Lung (tissue), 12 donors: ENCODE results near the gene MLST8. TPM values are rescaled to one million over a fixed set of nuclear protein-coding genes. Genes with fewer than 3 reads are reported as not detected.

Experiments
- ATAC-seq: fragments of 200-7000 bp; cut with Tn5 transposase; one replicate; pipeline ENCODE4 v1.9.1; 2020; ENCODE audit warnings: moderate number of reproducible peaks; ENCODE audit not compliant: insufficient read depth, low FRiP score
- DNase-seq, 3 donors: peaks; one replicate each; pipeline ENCODE4 v3.0.0-alpha.2; 2013 to 2017
- H3K27ac ChIP-seq, 2 donors: one replicate each; pipeline ENCODE4 v1.5.1; 2013; ENCODE audit warnings: mild to moderate bottlenecking in 2 of 2, moderate library complexity in 2 of 2, control low read depth in 1 of 2, inconsistent platforms in 1 of 2, low read depth in 1 of 2, low read length in 1 of 2
- H3K27me3 ChIP-seq, 3 donors: one replicate each; pipeline ENCODE4 v1.5.1; 2013; ENCODE audit warnings: low read length in 2 of 3; ENCODE audit not compliant: control insufficient read depth in 3 of 3, insufficient read depth in 3 of 3
- H3K36me3 ChIP-seq, 4 donors: one replicate each; pipeline ENCODE4 v1.5.1; 2013; ENCODE audit warnings: low read length in 4 of 4, mild to moderate bottlenecking in 1 of 4, moderate library complexity in 1 of 4; ENCODE audit not compliant: control insufficient read depth in 4 of 4, insufficient read depth in 4 of 4
- H3K4me1 ChIP-seq, 5 donors: one replicate each; pipeline ENCODE4 v1.5.1; 2013; ENCODE audit warnings: low read length in 5 of 5, mild to moderate bottlenecking in 2 of 5, moderate library complexity in 1 of 5; ENCODE audit not compliant: control insufficient read depth in 5 of 5, insufficient read depth in 5 of 5
- H3K4me3 ChIP-seq: one replicate; pipeline ENCODE4 v1.5.1; 2013; ENCODE audit warnings: mild to moderate bottlenecking, control low read depth, moderate library complexity
- H3K9ac ChIP-seq, 2 donors: one replicate each; pipeline ENCODE4 v1.5.1; 2013; ENCODE audit warnings: low read length in 2 of 2, control low read depth in 1 of 2; ENCODE audit not compliant: insufficient read depth in 1 of 2
- H3K9me3 ChIP-seq, 4 donors: one replicate each; pipeline ENCODE4 v1.5.1; 2013; ENCODE audit warnings: low read length in 3 of 4, mild to moderate bottlenecking in 1 of 4, moderate library complexity in 1 of 4; ENCODE audit not compliant: control insufficient read depth in 4 of 4, insufficient read depth in 3 of 4
- WGBS, 2 donors: extraction: QIAGEN DNeasy Blood & Tissue Kit; methylation state at CpG; one replicate each; pipeline ENCODE4 v1.1.7; 2013; 5-methylcytosine and 5-hydroxymethylcytosine counted together
- polyA plus RNA-seq, 2 donors: library from polyadenylated mRNA; stranded (reverse); fragments of 200-250 nt; gene quantifications; one replicate each; pipeline ENCODE4 v1.2.1, GENCODE V29; 2013
- total RNA-seq, 2 donors: library from RNA; depleted of rRNA in 1 of 2; stranded (reverse); fragments of >200 nt in 1 of 2; gene quantifications; one replicate each; pipeline ENCODE4 v1.2.1, GENCODE V29; 2014 to 2021
- TF ChIP-seq, protein P1 (sequence below): IDR thresholded peaks from 2 replicates; pipeline ENCODE4 v1.5.1; 2012; ENCODE audit warnings: mild to moderate bottlenecking; ENCODE audit errors: control extremely low read depth, extremely low read depth
- donor health status: control.
- donor health status: control.
- donor health status: Bipolar disorder and iron deficiency.
- donor health status: healthy.
- donor health status: DM: yes; HTN: yes; CAD: no.

MLST8 gene
- total and polyA plus RNA-seq, 4 donors: 17.2 to 48.9 (median 41.2) TPM

DNA sequence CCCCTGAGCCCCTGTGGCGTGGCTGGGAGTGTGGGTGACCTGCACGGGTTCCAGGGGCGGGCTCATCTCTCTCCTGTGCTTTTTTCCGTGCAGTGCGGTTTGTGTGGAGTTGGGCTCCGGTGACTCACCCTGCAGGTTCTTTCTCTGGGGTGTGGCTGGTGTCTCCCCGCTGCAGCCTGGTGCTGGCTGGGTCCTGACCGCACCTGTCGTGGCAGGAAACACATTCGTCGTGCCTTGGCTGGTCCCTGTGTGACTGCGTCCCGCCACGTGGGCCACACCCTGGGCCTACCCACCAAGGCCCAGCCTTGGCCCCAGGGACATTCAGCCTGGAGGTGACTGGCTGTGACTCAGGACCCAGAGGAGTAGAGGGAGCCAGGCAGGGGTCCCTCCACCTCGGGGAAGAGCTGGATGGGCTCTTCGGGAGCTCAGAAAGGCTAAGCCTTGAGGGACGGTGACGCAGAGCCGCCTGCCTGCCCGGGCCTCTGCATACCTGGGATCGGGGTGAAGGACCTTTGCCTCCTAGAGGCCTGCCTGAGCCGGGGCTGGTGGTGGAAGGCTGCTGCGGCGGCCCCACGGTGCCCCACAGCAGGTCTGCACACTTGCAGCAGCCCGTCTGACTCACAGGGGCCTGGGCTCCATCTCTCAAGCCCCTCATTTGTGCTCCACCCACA lies 41.9 kb upstream of the MLST8 start:
- Histone ChIP-seq H3K27ac (no peak overlapping the region), H3K27me3 (no peaks in the 10 kb centered on the region), H3K9ac (no peak overlapping the region), H3K4me1 (peaks cover 0 to 23% (median 11%) of the 10 kb centered on the region in 5 donors), H3K9me3 (no peaks in the 10 kb centered on the region), H3K4me3 (no peak overlapping the region), H3K36me3 (peaks cover 0 to 21% (median 2%) of the 10 kb centered on the region in 4 donors)
- DNase-seq (no peak), ATAC-seq (no peak)
- 93 to 96% methylated on average over 23 to 26 of the region's 26 CpGs for WGBS, 2 donors
- TF ChIP-seq, protein P1, sequence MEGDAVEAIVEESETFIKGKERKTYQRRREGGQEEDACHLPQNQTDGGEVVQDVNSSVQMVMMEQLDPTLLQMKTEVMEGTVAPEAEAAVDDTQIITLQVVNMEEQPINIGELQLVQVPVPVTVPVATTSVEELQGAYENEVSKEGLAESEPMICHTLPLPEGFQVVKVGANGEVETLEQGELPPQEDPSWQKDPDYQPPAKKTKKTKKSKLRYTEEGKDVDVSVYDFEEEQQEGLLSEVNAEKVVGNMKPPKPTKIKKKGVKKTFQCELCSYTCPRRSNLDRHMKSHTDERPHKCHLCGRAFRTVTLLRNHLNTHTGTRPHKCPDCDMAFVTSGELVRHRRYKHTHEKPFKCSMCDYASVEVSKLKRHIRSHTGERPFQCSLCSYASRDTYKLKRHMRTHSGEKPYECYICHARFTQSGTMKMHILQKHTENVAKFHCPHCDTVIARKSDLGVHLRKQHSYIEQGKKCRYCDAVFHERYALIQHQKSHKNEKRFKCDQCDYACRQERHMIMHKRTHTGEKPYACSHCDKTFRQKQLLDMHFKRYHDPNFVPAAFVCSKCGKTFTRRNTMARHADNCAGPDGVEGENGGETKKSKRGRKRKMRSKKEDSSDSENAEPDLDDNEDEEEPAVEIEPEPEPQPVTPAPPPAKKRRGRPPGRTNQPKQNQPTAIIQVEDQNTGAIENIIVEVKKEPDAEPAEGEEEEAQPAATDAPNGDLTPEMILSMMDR: no peak

DNA sequence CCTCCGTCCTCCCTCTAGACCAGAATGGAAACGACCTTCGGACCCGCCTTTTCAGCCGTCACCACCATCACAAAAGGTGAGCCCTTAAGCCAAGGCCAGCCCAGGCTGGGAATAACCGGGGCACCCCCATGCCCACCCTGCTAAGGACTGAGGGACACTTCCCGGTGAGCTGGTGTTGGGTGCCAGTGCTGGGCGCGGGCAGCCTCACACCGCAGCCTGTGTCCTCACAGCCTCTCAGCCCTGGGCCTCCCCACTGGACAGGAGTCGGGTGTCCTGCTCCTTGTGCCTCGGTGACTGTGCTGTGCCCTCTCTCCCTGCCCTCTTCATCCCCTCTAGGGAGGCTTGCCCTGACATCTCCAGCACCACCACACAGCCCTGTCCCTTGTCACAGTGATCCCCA lies 39.4 kb upstream of the MLST8 start:
- Histone ChIP-seq H3K9me3 (no peaks in the 10 kb centered on the region), H3K27me3 (no peaks in the 10 kb centered on the region), H3K36me3 (peaks cover 0 to 30% (median 4%) of the 10 kb centered on the region in 4 donors), H3K27ac (no peak overlapping the region), H3K4me3 (no peak overlapping the region), H3K9ac (no peak overlapping the region), H3K4me1 (peaks cover 0 to 3% (median 0%) of the 10 kb centered on the region in 5 donors)
- TF ChIP-seq, protein P1: no peak
- WGBS, 2 donors: 95 to 97% methylated on average over 12 of the region's 12 CpGs
- DNase-seq (no peak), ATAC-seq (no peak)

DNA sequence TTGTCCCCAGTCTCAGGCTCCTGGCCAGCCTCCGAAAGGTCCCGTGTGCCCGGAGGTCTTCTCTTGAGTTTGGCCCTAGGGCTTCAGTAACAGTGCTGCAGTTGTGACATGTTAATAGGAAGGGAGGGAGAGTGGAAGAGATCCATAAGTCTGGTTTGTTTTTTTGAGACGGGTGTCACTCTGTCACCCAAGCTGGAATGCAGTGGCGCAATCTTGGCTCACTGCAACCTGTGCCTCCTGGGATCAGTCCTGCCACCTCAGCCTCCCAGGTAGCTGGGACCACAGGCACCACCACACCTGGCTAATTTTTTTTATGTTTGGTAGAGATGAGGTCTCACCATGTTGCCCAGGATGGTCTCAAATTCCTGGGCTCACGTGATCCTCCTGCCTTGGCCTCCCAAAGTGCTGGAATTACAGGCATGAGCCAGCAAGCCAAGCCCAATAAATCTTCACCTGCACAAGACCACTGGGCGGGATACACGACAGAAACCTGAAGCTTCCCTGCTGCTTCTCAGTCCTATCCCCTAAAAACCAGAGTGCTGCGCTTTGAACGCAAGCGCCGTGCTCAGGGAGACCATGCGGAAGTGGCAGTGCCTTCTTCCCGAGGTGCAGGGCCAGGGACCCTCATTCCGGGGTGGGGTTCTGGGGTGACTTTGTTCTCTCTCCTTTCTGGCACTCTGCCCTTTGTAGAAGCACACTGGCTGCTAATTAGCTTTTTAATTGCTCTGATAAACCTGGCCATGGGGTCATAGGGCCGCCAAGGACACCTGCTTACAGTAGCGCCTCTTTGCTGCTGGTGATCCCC lies 38.8 kb upstream of the MLST8 start:
- no peak for DNase-seq
- H3K9me3 ChIP-seq: no peaks in the 10 kb centered on the region
- H3K4me1 ChIP-seq: peaks cover 0 to 3% (median 0%) of the 10 kb centered on the region in 5 donors
- no peaks in the 10 kb centered on the region for H3K27me3 ChIP-seq
- peaks cover 0 to 36% (median 4%) of the 10 kb centered on the region in 4 donors for H3K36me3 ChIP-seq
- no peak overlapping the region for H3K27ac ChIP-seq
- 94% methylated on average over 17 of the region's 17 CpGs for WGBS, 2 donors
- TF ChIP-seq, protein P1: no peak
- H3K4me3 ChIP-seq: no peak overlapping the region
- H3K9ac ChIP-seq: no peak overlapping the region
- ATAC-seq: no peak
